ENCODE results near the gene ZNF615.
"Not testable (repeated sequence)": the region's sequence is repeated elsewhere in the genome, so short reads cannot be mapped to it uniquely, and the experiment has no call there.

Gene ZNF615

GRCh38 chr19:51970718-51971117, 37.3 kb downstream of the ZNF615 start:
- H3K27ac ChIP-seq (ENCODE audit: low read depth, low read length), result no peak overlapping the region
- no peaks in the 10 kb centered on the region for H3K27me3 ChIP-seq (ENCODE audit: low read length)
- H3K9me3 ChIP-seq (ENCODE audit: insufficient read depth, low read length), result peaks cover 37% of the 10 kb centered on the region
- H3K9ac ChIP-seq (ENCODE audit: low read length), result no peak overlapping the region
- H3K4me3 ChIP-seq (ENCODE audit: insufficient read depth, low read length, poor library complexity, severe bottlenecking), result no peak overlapping the region
- no peaks in the 10 kb centered on the region for H3K79me2 ChIP-seq (ENCODE audit: insufficient read depth, low read length)
- no peaks in the 10 kb centered on the region for H3K9me2 ChIP-seq (replicated peaks; ENCODE audit: insufficient read depth, low read length)
- no peak overlapping the region for H3K4me2 ChIP-seq (ENCODE audit: low read depth, low read length, poor library complexity, severe bottlenecking)
- no peaks in the 10 kb centered on the region for H3K36me3 ChIP-seq (ENCODE audit: low read length)
- H3F3A ChIP-seq (ENCODE audit: insufficient read depth), result no peaks in the 10 kb centered on the region
- H2AFZ ChIP-seq (ENCODE audit: low read depth, low read length, severe bottlenecking), result no peak overlapping the region
- H4K20me1 ChIP-seq (ENCODE audit: low read depth, low read length), result no peaks in the 10 kb centered on the region
- TF ChIP-seq EZH2phosphoT487 (conservative IDR thresholded peaks at IDR 0.05; ENCODE audit: low read length) (no peak), CTCF (IDR thresholded peaks at IDR 0.05; ENCODE audit: insufficient read depth, low read length, poor library complexity, severe bottlenecking) (no peak)

GRCh38 chr19:51965583-51965982, 42.4 kb downstream of the ZNF615 start:
- H3K27me3 ChIP-seq (ENCODE audit: low read length), result no peaks in the 10 kb centered on the region
- no peak overlapping the region for H3K4me3 ChIP-seq (ENCODE audit: insufficient read depth, low read length, poor library complexity, severe bottlenecking)
- H3F3A ChIP-seq (ENCODE audit: insufficient read depth), result no peaks in the 10 kb centered on the region
- H3K4me2 ChIP-seq (ENCODE audit: low read depth, low read length, poor library complexity, severe bottlenecking), result no peak overlapping the region
- H3K9me2 ChIP-seq (replicated peaks; ENCODE audit: insufficient read depth, low read length), result no peaks in the 10 kb centered on the region
- H4K20me1 ChIP-seq (ENCODE audit: low read depth, low read length), result no peaks in the 10 kb centered on the region
- H3K27ac ChIP-seq (ENCODE audit: low read depth, low read length), result no peak overlapping the region
- no peaks in the 10 kb centered on the region for H3K79me2 ChIP-seq (ENCODE audit: insufficient read depth, low read length)
- no peaks in the 10 kb centered on the region for H3K36me3 ChIP-seq (ENCODE audit: low read length)
- H3K9me3 ChIP-seq (ENCODE audit: insufficient read depth, low read length), result peaks cover 3% of the 10 kb centered on the region; the same call in 1 of the 2 replicates
- no peak overlapping the region for H2AFZ ChIP-seq (ENCODE audit: low read depth, low read length, severe bottlenecking)
- TF ChIP-seq EZH2phosphoT487 (conservative IDR thresholded peaks at IDR 0.05; ENCODE audit: low read length), result no peak
- no peak for TF ChIP-seq CTCF (IDR thresholded peaks at IDR 0.05; ENCODE audit: insufficient read depth, low read length, poor library complexity, severe bottlenecking)
- no peak overlapping the region for H3K9ac ChIP-seq (ENCODE audit: low read length)

- not testable (repeated sequence) for H4K20me1 ChIP-seq (ENCODE audit: low read depth, low read length); H3F3A ChIP-seq (ENCODE audit: insufficient read depth); H3K4me3 ChIP-seq (ENCODE audit: insufficient read depth, low read length, poor library complexity, severe bottlenecking); H3K27ac ChIP-seq (ENCODE audit: low read depth, low read length); H3K9me2 ChIP-seq (replicated peaks; ENCODE audit: insufficient read depth, low read length); H3K79me2 ChIP-seq (ENCODE audit: insufficient read depth, low read length); H2AFZ ChIP-seq (ENCODE audit: low read depth, low read length, severe bottlenecking); H3K9me3 ChIP-seq (ENCODE audit: insufficient read depth, low read length); H3K27me3 ChIP-seq (ENCODE audit: low read length); H3K9ac ChIP-seq (ENCODE audit: low read length); H3K4me2 ChIP-seq (ENCODE audit: low read depth, low read length, poor library complexity, severe bottlenecking); H3K36me3 ChIP-seq (ENCODE audit: low read length)
These were observed 47.3 kb downstream of the ZNF615 start for GRCh38 chr19:51960621-51961233.

DNA sequence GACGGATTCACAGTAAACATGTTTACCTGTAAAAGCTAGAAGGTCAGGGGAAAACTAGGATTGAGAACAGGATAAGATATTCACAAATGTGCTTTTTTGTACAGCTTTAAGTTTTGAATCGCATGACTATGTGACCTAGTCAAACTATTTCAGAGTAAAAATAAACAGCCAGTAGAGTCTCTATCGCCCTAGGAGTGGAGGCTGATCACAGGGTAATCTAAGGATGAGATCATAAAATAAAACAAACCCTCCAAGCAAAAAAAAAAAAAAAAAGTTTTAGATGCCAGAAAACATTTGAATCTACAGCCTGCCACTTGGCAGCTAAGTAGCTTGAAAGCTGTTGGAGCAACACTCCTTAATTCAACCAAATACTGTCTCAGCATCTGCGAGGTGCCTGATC, 48.2 kb downstream of the ZNF615 start:
- Histone ChIP-seq H3K4me3 (ENCODE audit: insufficient read depth, low read length, poor library complexity, severe bottlenecking) (no peak overlapping the region), H3K9me2 (replicated peaks; ENCODE audit: insufficient read depth, low read length) (no peaks in the 10 kb centered on the region), H3K79me2 (ENCODE audit: insufficient read depth, low read length) (no peaks in the 10 kb centered on the region), H2AFZ (ENCODE audit: low read depth, low read length, severe bottlenecking) (no peak overlapping the region), H3F3A (ENCODE audit: insufficient read depth) (no peaks in the 10 kb centered on the region), H3K36me3 (ENCODE audit: low read length) (no peaks in the 10 kb centered on the region), H3K4me2 (ENCODE audit: low read depth, low read length, poor library complexity, severe bottlenecking) (no peak overlapping the region), H3K9me3 (ENCODE audit: insufficient read depth, low read length) (no peaks in the 10 kb centered on the region; the same call in 1 of the 2 replicates), H3K27ac (ENCODE audit: low read depth, low read length) (no peak overlapping the region), H4K20me1 (ENCODE audit: low read depth, low read length) (no peaks in the 10 kb centered on the region), H3K27me3 (ENCODE audit: low read length) (no peaks in the 10 kb centered on the region), H3K9ac (ENCODE audit: low read length) (no peak overlapping the region)
- no peak for TF ChIP-seq CTCF (IDR thresholded peaks at IDR 0.05; ENCODE audit: insufficient read depth, low read length, poor library complexity, severe bottlenecking)
- TF ChIP-seq EZH2phosphoT487 (conservative IDR thresholded peaks at IDR 0.05; ENCODE audit: low read length), result no peak

- H3K36me3 ChIP-seq (ENCODE audit: low read length); H3K27ac ChIP-seq (ENCODE audit: low read depth, low read length); H2AFZ ChIP-seq (ENCODE audit: low read depth, low read length, severe bottlenecking); H3K4me3 ChIP-seq (ENCODE audit: insufficient read depth, low read length, poor library complexity, severe bottlenecking); H3K79me2 ChIP-seq (ENCODE audit: insufficient read depth, low read length); H3F3A ChIP-seq (ENCODE audit: insufficient read depth); H3K4me2 ChIP-seq (ENCODE audit: low read depth, low read length, poor library complexity, severe bottlenecking); H4K20me1 ChIP-seq (ENCODE audit: low read depth, low read length); H3K27me3 ChIP-seq (ENCODE audit: low read length); H3K9me2 ChIP-seq (replicated peaks; ENCODE audit: insufficient read depth, low read length); H3K9me3 ChIP-seq (ENCODE audit: insufficient read depth, low read length); H3K9ac ChIP-seq (ENCODE audit: low read length): not testable (repeated sequence)
These were observed 50.2 kb downstream of the ZNF615 start for GRCh38 chr19:51957846-51958245.
